GM12892 (cell line): ENCODE data around the gene ADCY1.

Experiments used
- POLR2A ChIP-seq: IDR thresholded peaks from 2 replicates; pipeline ENCODE4 v1.6.1; 2011; ENCODE audit warnings: low read depth, low read length, control low read depth
- POLR2AphosphoS5 ChIP-seq: IDR thresholded peaks from 2 replicates; pipeline ENCODE4 v1.6.1; 2011; ENCODE audit warnings: low read depth, low read length, control low read depth

DNA sequence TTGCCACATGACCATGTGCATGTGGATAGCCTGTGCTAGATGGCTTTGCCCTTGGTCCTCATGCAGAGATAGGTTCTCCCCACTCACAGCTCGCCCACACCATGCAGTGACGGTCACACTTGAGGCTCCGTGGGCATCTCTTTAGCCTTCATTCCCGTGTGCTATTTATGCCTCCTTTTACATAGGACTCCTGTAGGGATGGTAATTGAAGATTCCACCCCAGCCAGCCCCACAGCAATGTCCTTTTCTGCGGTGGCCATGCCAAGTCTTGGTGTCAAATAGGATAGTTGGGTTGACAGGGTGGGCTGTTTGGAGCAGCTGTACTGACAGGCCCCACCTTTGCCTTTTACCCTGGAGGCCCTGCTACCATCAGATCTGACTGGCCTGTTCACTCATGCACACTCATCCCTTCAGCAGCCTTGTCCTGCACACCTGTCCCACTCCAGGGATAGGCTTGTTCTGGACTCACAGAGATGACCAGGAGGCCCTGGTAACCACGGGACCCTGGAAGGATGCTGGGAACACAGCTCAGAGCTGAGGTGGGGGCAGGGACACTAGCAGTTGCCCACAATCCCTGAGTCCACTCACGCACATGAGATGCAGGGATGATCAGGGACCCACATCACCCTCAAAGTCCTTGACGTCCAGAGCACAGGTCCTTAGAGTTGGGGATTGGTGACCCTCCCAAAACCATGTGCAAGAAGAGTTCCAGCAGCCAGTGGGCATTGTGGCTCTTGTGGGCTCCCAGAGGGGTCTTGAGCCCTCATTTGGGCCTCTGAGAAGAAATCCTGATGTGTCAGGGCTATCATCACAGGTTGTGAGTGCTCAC, 71.2 kb downstream of the ADCY1 start:
- TF ChIP-seq POLR2A: no peak
- TF ChIP-seq POLR2AphosphoS5: no peak
